Skeletal muscle tissue (tissue), 4 donors: ENCODE measurements around the gene ZHX3. TPM values are rescaled to one million over a fixed set of nuclear protein-coding genes. Genes with fewer than 3 reads are reported as not detected.

Source experiments
- H3K27ac ChIP-seq: one replicate; pipeline ENCODE4 v1.7.0; 2013; ENCODE audit warnings: mild to moderate bottlenecking, low read depth, low read length, inconsistent platforms
- H3K27me3 ChIP-seq, 3 donors: one replicate each; pipeline ENCODE4 v1.7.0; 2013; ENCODE audit warnings: low read length in 3 of 3; ENCODE audit not compliant: control insufficient read depth in 3 of 3, insufficient read depth in 3 of 3
- H3K36me3 ChIP-seq, 3 donors: one replicate each; pipeline ENCODE4 v1.7.0; 2013; ENCODE audit warnings: low read length in 3 of 3; ENCODE audit not compliant: control insufficient read depth in 3 of 3, insufficient read depth in 3 of 3
- H3K4me1 ChIP-seq, 3 donors: one replicate each; pipeline ENCODE4 v1.7.0; 2013; ENCODE audit warnings: low read length in 3 of 3, mild to moderate bottlenecking in 3 of 3; ENCODE audit not compliant: control insufficient read depth in 3 of 3, insufficient read depth in 3 of 3
- H3K4me3 ChIP-seq, 3 donors: one replicate each; pipeline ENCODE4 v1.7.0; 2013; ENCODE audit warnings: low read length in 3 of 3
- H3K9ac ChIP-seq, 3 donors: one replicate each; pipeline ENCODE4 v1.7.0; 2013; ENCODE audit warnings: low read length in 3 of 3, mild to moderate bottlenecking in 3 of 3, moderate library complexity in 2 of 3, low read depth in 1 of 3
- H3K9me3 ChIP-seq, 3 donors: one replicate each; pipeline ENCODE4 v1.7.0; 2013; ENCODE audit warnings: low read length in 3 of 3; ENCODE audit not compliant: control insufficient read depth in 3 of 3
- total RNA-seq: library from RNA; depleted of rRNA; stranded (reverse); fragments of >200 nt; gene quantifications from one replicate; pipeline ENCODE4 v1.2.3, GENCODE V29; 2014
- donor health status: Osteomylitis.

The ZHX3 gene
- total RNA-seq, 1 donor from 2014 or later, result 4.7 TPM

GRCh38 chr20:41178495-41178894 lies 139.0 kb downstream of the ZHX3 start:
- Histone ChIP-seq H3K27ac (peak overlapping the region; percentile 69), H3K4me1 (peaks cover 53 to 62% (median 57%) of the 10 kb centered on the region in 3 donors), H3K9ac (no peak overlapping the region), H3K36me3 (peaks cover 13 to 23% (median 13%) of the 10 kb centered on the region in 3 donors), H3K27me3 (no peaks in the 10 kb centered on the region), H3K9me3 (no peaks in the 10 kb centered on the region), H3K4me3 (no peak overlapping the region)

GRCh38 chr20:41177636-41178035 lies 139.9 kb downstream of the ZHX3 start:
- no peaks in the 10 kb centered on the region for H3K9me3 ChIP-seq
- H3K4me1 ChIP-seq, result peaks cover 60 to 70% (median 65%) of the 10 kb centered on the region in 3 donors
- no peak overlapping the region for H3K4me3 ChIP-seq
- peak overlapping the region in 2 of 3 donors; percentile 5 to 58 for H3K9ac ChIP-seq
- H3K27me3 ChIP-seq, result no peaks in the 10 kb centered on the region
- H3K36me3 ChIP-seq, result peaks cover 15 to 26% (median 17%) of the 10 kb centered on the region in 3 donors
- peak overlapping the region; percentile 69 for H3K27ac ChIP-seq

- Histone ChIP-seq H3K4me1 (peaks cover 66 to 77% (median 72%) of the 10 kb centered on the region in 3 donors), H3K9ac (peak overlapping the region in 1 of 3 donors; percentile 16), H3K36me3 (peaks cover 10 to 25% (median 22%) of the 10 kb centered on the region in 3 donors)
Observed at GRCh38 chr20:41176711-41177552, 140.6 kb downstream of the ZHX3 start.

GRCh38 chr20:41175727-41176330 lies 141.7 kb downstream of the ZHX3 start:
- Histone ChIP-seq H3K9me3 (no peaks in the 10 kb centered on the region), H3K27ac (peak overlapping the region; percentile 69), H3K27me3 (no peaks in the 10 kb centered on the region), H3K36me3 (peaks cover 13 to 29% (median 24%) of the 10 kb centered on the region in 3 donors), H3K4me1 (peaks cover 66 to 80% (median 74%) of the 10 kb centered on the region in 3 donors), H3K4me3 (no peak overlapping the region), H3K9ac (peak overlapping the region in 2 of 3 donors; percentile 8 to 54)

More at GRCh38 chr20:41176711-41177552, 140.6 kb downstream of the ZHX3 start:
- H3K27me3 ChIP-seq, result no peaks in the 10 kb centered on the region
- H3K27ac ChIP-seq, result peak overlapping the region; percentile 69
- H3K4me3 ChIP-seq, result peak overlapping the region in 1 of 3 donors; percentile 29
- H3K9me3 ChIP-seq, result no peaks in the 10 kb centered on the region

GRCh38 chr20:41175201-41175651 lies 142.3 kb downstream of the ZHX3 start:
- H3K36me3 ChIP-seq, result peaks cover 19 to 35% (median 29%) of the 10 kb centered on the region in 3 donors
- peak overlapping the region in 2 of 3 donors; percentile 8 to 65 for H3K9ac ChIP-seq
- H3K27ac ChIP-seq, result peak overlapping the region; percentile 69
- peaks cover 66 to 78% (median 74%) of the 10 kb centered on the region in 3 donors for H3K4me1 ChIP-seq
- no peaks in the 10 kb centered on the region for H3K27me3 ChIP-seq
- no peaks in the 10 kb centered on the region for H3K9me3 ChIP-seq
- H3K4me3 ChIP-seq, result no peak overlapping the region

GRCh38 chr20:41174782-41175181 lies 142.7 kb downstream of the ZHX3 start:
- H3K36me3 ChIP-seq, result peaks cover 23 to 40% (median 34%) of the 10 kb centered on the region in 3 donors

GRCh38 chr20:41174373-41174772 lies 143.2 kb downstream of the ZHX3 start:
- Histone ChIP-seq H3K4me1 (peaks cover 66 to 76% (median 74%) of the 10 kb centered on the region in 3 donors), H3K27ac (peak overlapping the region; percentile 3), H3K4me3 (peak overlapping the region in 1 of 3 donors; percentile 31), H3K9me3 (no peaks in the 10 kb centered on the region), H3K27me3 (no peaks in the 10 kb centered on the region), H3K36me3 (peaks cover 27 to 43% (median 37%) of the 10 kb centered on the region in 3 donors), H3K9ac (peak overlapping the region in 2 of 3 donors; percentile 52 to 65)

More at GRCh38 chr20:41174782-41175181, 142.7 kb downstream of the ZHX3 start:
- Histone ChIP-seq H3K4me3 (peak overlapping the region in 1 of 3 donors; percentile 31), H3K27ac (peak overlapping the region; percentile 3), H3K9me3 (no peaks in the 10 kb centered on the region), H3K4me1 (peaks cover 66 to 76% (median 74%) of the 10 kb centered on the region in 3 donors), H3K27me3 (no peaks in the 10 kb centered on the region), H3K9ac (peak overlapping the region in 2 of 3 donors; percentile 52 to 65)

- Histone ChIP-seq H3K36me3 (peaks cover 32 to 48% (median 42%) of the 10 kb centered on the region in 3 donors), H3K4me3 (no peak overlapping the region), H3K9ac (peak overlapping the region in 2 of 3 donors; percentile 47 to 65), H3K9me3 (no peaks in the 10 kb centered on the region), H3K27me3 (no peaks in the 10 kb centered on the region), H3K4me1 (peaks cover 62 to 71% (median 70%) of the 10 kb centered on the region in 3 donors), H3K27ac (peak overlapping the region; percentile 3)
Observed at GRCh38 chr20:41173791-41174341, 143.7 kb downstream of the ZHX3 start.

- H3K9ac ChIP-seq, result peak overlapping the region in 1 of 3 donors; percentile 65
Observed at GRCh38 chr20:41173161-41173721, 144.3 kb downstream of the ZHX3 start.

More at GRCh38 chr20:41173161-41173721, 144.3 kb downstream of the ZHX3 start:
- H3K27me3 ChIP-seq, result no peaks in the 10 kb centered on the region
- H3K4me1 ChIP-seq, result peaks cover 55 to 65% (median 64%) of the 10 kb centered on the region in 3 donors
- no peak overlapping the region for H3K4me3 ChIP-seq
- H3K36me3 ChIP-seq, result peaks cover 39 to 55% (median 48%) of the 10 kb centered on the region in 3 donors
- no peaks in the 10 kb centered on the region for H3K9me3 ChIP-seq
- peak overlapping the region; percentile 3 for H3K27ac ChIP-seq
